Left renal cortex interstitium (tissue), 4 donors: ENCODE data around the gene TCTN3. TPM values are rescaled to one million over a fixed set of nuclear protein-coding genes. Genes with fewer than 3 reads are reported as not detected.
"Not testable (repeated sequence)": the region's sequence is repeated elsewhere in the genome, so short reads cannot be mapped to it uniquely, and the experiment has no call there.

Source experiments
- DNase-seq, 4 donors: peaks; one replicate each; pipeline ENCODE4 v3.0.0-alpha.2; 2013; ENCODE audit warnings: low read depth in 4 of 4, low spot score in 2 of 4, missing footprints in 1 of 4
- polyA plus RNA-seq, 4 donors: library from polyadenylated mRNA; unstranded; fragments of 120-200 nt; gene quantifications; one replicate each; pipeline ENCODE4 v1.2.1, GENCODE V29; 2013; ENCODE audit not compliant: insufficient read length in 4 of 4

TCTN3 gene
- polyA plus RNA-seq, 4 donors: 66.9 to 77.3 (median 73.4) TPM

DNA sequence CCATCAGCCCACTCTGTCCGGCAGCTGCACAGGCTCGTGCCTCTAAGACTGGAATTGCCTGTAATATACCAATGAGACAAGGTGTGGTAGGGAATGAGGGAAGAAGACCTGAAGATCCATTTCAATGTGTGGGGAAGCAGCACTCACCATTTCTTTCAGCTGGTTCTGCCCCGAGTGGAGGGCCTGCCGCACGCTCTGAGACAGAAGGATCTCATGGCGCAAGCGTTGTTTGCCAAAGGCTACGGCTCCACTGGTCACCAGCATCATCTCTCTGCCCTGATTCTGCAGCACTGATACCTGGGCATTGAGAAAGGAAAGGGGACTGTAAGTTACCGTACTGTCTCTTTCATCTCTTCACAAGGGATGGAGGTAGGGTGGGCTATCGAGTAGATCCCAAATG lies 56.6 kb downstream of the TCTN3 start:
- DNase-seq: no peak

- no peak for DNase-seq
These were observed 58.4 kb downstream of the TCTN3 start for GRCh38 chr10:95635319-95635733.

GRCh38 chr10:95628786-95629185 lies 64.9 kb downstream of the TCTN3 start:
- DNase-seq: peak in 1 of 4 donors; percentile 29

GRCh38 chr10:95626500-95626899 lies 67.2 kb downstream of the TCTN3 start:
- no peak for DNase-seq

- not testable (repeated sequence) for DNase-seq
These were observed 73.3 kb downstream of the TCTN3 start for GRCh38 chr10:95620415-95620814.

DNA sequence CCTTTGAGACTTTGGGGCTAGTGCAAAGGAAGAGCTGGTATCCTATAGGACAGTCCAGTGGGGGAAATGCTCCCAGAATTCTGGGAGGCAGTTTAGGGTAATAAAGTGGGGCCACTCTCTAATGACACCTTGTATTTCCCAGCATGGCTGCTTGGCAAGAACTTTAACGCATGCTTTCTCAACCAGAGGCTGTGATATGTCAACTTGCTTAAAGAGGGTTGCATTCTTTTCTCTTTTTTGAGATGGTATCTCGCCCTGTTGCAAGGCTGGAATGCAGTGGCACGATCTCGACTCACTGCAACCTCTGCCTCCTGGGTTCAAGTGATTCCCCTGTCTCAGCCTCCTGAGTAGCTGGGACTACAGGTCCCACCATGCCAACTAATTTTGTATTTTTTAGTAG lies 75.6 kb downstream of the TCTN3 start:
- no peak for DNase-seq

- DNase-seq: no peak
These were observed 77.3 kb downstream of the TCTN3 start for GRCh38 chr10:95616446-95616845.

Other genes starting within 250 kb of the TCTN3 start
- gene SORBS1, start 132.6 kb downstream of the TCTN3 start, polyA plus RNA-seq: 10 to 100 TPM; 26.1 to 37.8 (median 29.2) TPM
- gene ALDH18A1, start 37.2 kb downstream of the TCTN3 start, polyA plus RNA-seq: 10 to 100 TPM; 71.9 to 78.1 (median 77.2) TPM
- gene ENTPD1, start 62.2 kb upstream of the TCTN3 start, polyA plus RNA-seq: 10 to 100 TPM; 18.8 to 26.9 (median 22.6) TPM
- gene CC2D2B, start 214.0 kb upstream of the TCTN3 start, polyA plus RNA-seq: 1 to 10 TPM; 1.1 to 2.3 (median 1.7) TPM